DOHH2 (cell line): ENCODE measurements around the gene HSPBP1.

Experiments used
- H3F3A ChIP-seq: fragments of 200-600 bp; sonication (generic), shearing (Covaris generic); 2 replicates; pipeline ENCODE4 v1.6.0; 2016; ENCODE audit warnings: antibody characterized with exemption, mild to moderate bottlenecking; ENCODE audit not compliant: control insufficient read depth, insufficient read depth
- H3K27ac ChIP-seq: fragments of 200-600 bp; sonication (generic); 2 replicates; pipeline ENCODE4 v1.5.1; 2014; ENCODE audit warnings: low read depth, mild to moderate bottlenecking, low read length, moderate library complexity
- H3K27me3 ChIP-seq: fragments of 200-600 bp; sonication (generic); 2 replicates; pipeline ENCODE4 v1.6.1; 2014; ENCODE audit warnings: mild to moderate bottlenecking, low read length, mixed read lengths; ENCODE audit not compliant: control insufficient read depth
- H3K36me3 ChIP-seq: fragments of 200-600 bp; sonication (generic); 2 replicates; pipeline ENCODE4 v1.6.1; 2014; ENCODE audit warnings: mild to moderate bottlenecking, low read length, moderate library complexity, mixed read lengths; ENCODE audit not compliant: control insufficient read depth
- H3K4me1 ChIP-seq: fragments of 200-600 bp; sonication (generic); 2 replicates; pipeline ENCODE4 v1.6.1; 2014; ENCODE audit warnings: mild to moderate bottlenecking, low read length, mixed read lengths; ENCODE audit not compliant: control insufficient read depth
- H3K4me2 ChIP-seq: fragments of 200-600 bp; sonication (generic); 2 replicates; pipeline ENCODE4 v1.6.0; 2014; ENCODE audit warnings: mild to moderate bottlenecking, low read length, moderate library complexity
- H3K4me3 ChIP-seq: fragments of 200-600 bp; sonication (generic); 2 replicates; pipeline ENCODE4 v1.5.1; 2014; ENCODE audit warnings: mild to moderate bottlenecking, low read length, mixed read lengths
- H3K79me2 ChIP-seq: fragments of 200-600 bp; sonication (generic); 2 replicates; pipeline ENCODE4 v1.6.1; 2014; ENCODE audit warnings: mild to moderate bottlenecking, low read length, mixed read lengths; ENCODE audit not compliant: control insufficient read depth
- H3K9me2 ChIP-seq: fragments of 200-600 bp; sonication (generic); replicated peaks from 2 replicates; pipeline ENCODE4 v1.6.1; 2014; ENCODE audit warnings: mild to moderate bottlenecking, low read length, mixed read lengths; ENCODE audit not compliant: control insufficient read depth
- H3K9me3 ChIP-seq: fragments of 200-600 bp; sonication (generic); 2 replicates; pipeline ENCODE4 v1.6.1; 2014; ENCODE audit warnings: antibody characterized with exemption, low read length, mixed read lengths; ENCODE audit not compliant: control insufficient read depth, insufficient read depth
- H4K20me1 ChIP-seq: fragments of 200-600 bp; sonication (generic); 2 replicates; pipeline ENCODE4 v1.6.0; 2014; ENCODE audit warnings: low read depth, mild to moderate bottlenecking, antibody characterized with exemption, low read length, moderate library complexity; ENCODE audit not compliant: control insufficient read depth, insufficient read depth
- CTCF ChIP-seq: fragments of 200-600 bp; sonication (generic); IDR thresholded peaks from one replicate; pipeline ENCODE4 v1.5.1; 2014; ENCODE audit warnings: antibody characterized with exemption, mild to moderate bottlenecking, low read depth, low read length; ENCODE audit not compliant: poor library complexity, severe bottlenecking
- EZH2phosphoT487 ChIP-seq: fragments of 200-600 bp; sonication (generic); IDR thresholded peaks from 2 replicates; pipeline ENCODE4 v1.6.1; 2017; ENCODE audit warnings: borderline replicate concordance, mild to moderate bottlenecking, antibody characterized with exemption, low read length, moderate library complexity, mixed read lengths

The HSPBP1 gene

GRCh38 chr19:55229789-55230182 lies 50.1 kb downstream of the HSPBP1 start:
- 0 out of 2 replicates have a peak, but pooled peaks cover 4% of the 10 kb centered on the region for H3F3A ChIP-seq
- no peaks in the 10 kb centered on the region for H3K9me3 ChIP-seq
- TF ChIP-seq CTCF (no peak), EZH2phosphoT487 (no peak)
- H3K9me2 ChIP-seq = no peaks in the 10 kb centered on the region
- H3K4me3 ChIP-seq = no peak overlapping the region
- H3K27ac ChIP-seq = no peak overlapping the region
- peaks cover 16% of the 10 kb centered on the region; the same call in 1 of the 2 replicates for H4K20me1 ChIP-seq
- H3K27me3 ChIP-seq = no peaks in the 10 kb centered on the region
- H3K36me3 ChIP-seq = peaks cover 89% of the 10 kb centered on the region
- H3K4me2 ChIP-seq = no peak overlapping the region
- peaks cover 11% of the 10 kb centered on the region for H3K79me2 ChIP-seq
- H3K4me1 ChIP-seq = no peaks in the 10 kb centered on the region

- no peak for TF ChIP-seq EZH2phosphoT487
Measured at GRCh38 chr19:55229145-55229788, 50.6 kb downstream of the HSPBP1 start.

GRCh38 chr19:55228403-55229031 lies 51.4 kb downstream of the HSPBP1 start, which contains the start of gene TMEM86B:
Gene TMEM86B, minus strand, starts transcription at chr19:55228763. Its CDS starts 22 bp downstream, at chr19:55228741.
- H3K4me2 ChIP-seq = no peak within 1 kb of the TSS
- TF ChIP-seq EZH2phosphoT487 = no peak
- H3K27me3 ChIP-seq = no peaks in the 10 kb centered on the region
- H3F3A ChIP-seq = 0 out of 2 replicates have a peak, but pooled peaks cover under 1% of the 10 kb centered on the region
- H3K4me1 ChIP-seq = no peaks in the 10 kb centered on the region
- H3K27ac ChIP-seq = no peak within 1 kb of the TSS
- H4K20me1 ChIP-seq = peaks cover 16% of the 10 kb centered on the region; the same call in 1 of the 2 replicates
- H3K36me3 ChIP-seq = peaks cover 87% of the 10 kb centered on the region
- H3K9me3 ChIP-seq = no peaks in the 10 kb centered on the region
- H3K4me3 ChIP-seq = no peak within 1 kb of the TSS
- H3K9me2 ChIP-seq = no peaks in the 10 kb centered on the region
- H3K79me2 ChIP-seq = peaks cover 7% of the 10 kb centered on the region; the same call in 1 of the 2 replicates

More at GRCh38 chr19:55229145-55229788, 50.6 kb downstream of the HSPBP1 start:
- Histone ChIP-seq H3F3A (0 out of 2 replicates have a peak, but pooled peaks cover 4% of the 10 kb centered on the region), H3K79me2 (peaks cover 7% of the 10 kb centered on the region), H3K4me3 (no peak overlapping the region), H3K9me3 (no peaks in the 10 kb centered on the region), H3K4me2 (no peak overlapping the region), H3K9me2 (no peaks in the 10 kb centered on the region), H3K27ac (no peak overlapping the region), H3K4me1 (no peaks in the 10 kb centered on the region), H3K27me3 (no peaks in the 10 kb centered on the region), H3K36me3 (peaks cover 87% of the 10 kb centered on the region), H4K20me1 (peaks cover 16% of the 10 kb centered on the region; the same call in 1 of the 2 replicates)

GRCh38 chr19:55228015-55228391 lies 51.9 kb downstream of the HSPBP1 start:
- H3K79me2 ChIP-seq = peaks cover 3% of the 10 kb centered on the region; the same call in 1 of the 2 replicates
- H3K36me3 ChIP-seq = peaks cover 86% of the 10 kb centered on the region
- H4K20me1 ChIP-seq = peaks cover 20% of the 10 kb centered on the region; the same call in 1 of the 2 replicates

More at GRCh38 chr19:55228015-55228391, 51.9 kb downstream of the HSPBP1 start:
- Histone ChIP-seq H3K9me3 (no peaks in the 10 kb centered on the region), H3K4me1 (no peaks in the 10 kb centered on the region), H3K9me2 (no peaks in the 10 kb centered on the region), H3K4me3 (no peak overlapping the region), H3K27ac (no peak overlapping the region), H3K27me3 (no peaks in the 10 kb centered on the region), H3F3A (no peaks in the 10 kb centered on the region), H3K4me2 (no peak overlapping the region)
- TF ChIP-seq CTCF (no peak), EZH2phosphoT487 (no peak)
